NCI-H2107 treated with DMSO at 0.1 percent for 48 hours (cell line): ENCODE measurements around the gene SEMA5A.

ENCODE experiments used
- DNase-seq: peaks from one replicate; lab custom pipeline; 2025; ENCODE audit not compliant: unreplicated experiment; lab: John Stamatoyannopoulos, UW

The SEMA5A gene

GRCh38 chr5:9188131-9188530, 357.7 kb downstream of the SEMA5A start:
- DNase-seq, result no peak

GRCh38 chr5:9187614-9188013, 358.3 kb downstream of the SEMA5A start:
- DNase-seq, result no peak

- no peak for DNase-seq
These were observed 359.8 kb downstream of the SEMA5A start for GRCh38 chr5:9186069-9186468.

- DNase-seq, result no peak
These were observed 361.9 kb downstream of the SEMA5A start for GRCh38 chr5:9183992-9184391.

- no peak for DNase-seq
These were observed 362.8 kb downstream of the SEMA5A start for GRCh38 chr5:9182899-9183695.

- no peak for DNase-seq
These were observed 369.2 kb downstream of the SEMA5A start for GRCh38 chr5:9176641-9177040.

GRCh38 chr5:9174446-9174845, 371.4 kb downstream of the SEMA5A start:
- no peak for DNase-seq

- no peak for DNase-seq
These were observed 372.4 kb downstream of the SEMA5A start for GRCh38 chr5:9173281-9174048.

GRCh38 chr5:9170026-9170425, 375.8 kb downstream of the SEMA5A start:
- no peak for DNase-seq

GRCh38 chr5:9169557-9169902, 376.3 kb downstream of the SEMA5A start:
- DNase-seq, result no peak

- no peak for DNase-seq
These were observed 376.9 kb downstream of the SEMA5A start for GRCh38 chr5:9168791-9169556.

GRCh38 chr5:9166202-9167112, 379.4 kb downstream of the SEMA5A start:
- DNase-seq, result no peak

GRCh38 chr5:9165546-9165945, 380.3 kb downstream of the SEMA5A start:
- no peak for DNase-seq

GRCh38 chr5:9160747-9161146, 385.1 kb downstream of the SEMA5A start:
- DNase-seq, result no peak

- no peak for DNase-seq
These were observed 388.1 kb downstream of the SEMA5A start for GRCh38 chr5:9157811-9158210.

- DNase-seq, result no peak
These were observed 388.9 kb downstream of the SEMA5A start for GRCh38 chr5:9157020-9157419.

- DNase-seq, result no peak
These were observed 389.6 kb downstream of the SEMA5A start for GRCh38 chr5:9156282-9156681.

GRCh38 chr5:9151684-9152427, 394.0 kb downstream of the SEMA5A start:
- DNase-seq, result no peak

- DNase-seq, result no peak
These were observed 395.9 kb downstream of the SEMA5A start for GRCh38 chr5:9149988-9150387.

- no peak for DNase-seq
These were observed 397.6 kb downstream of the SEMA5A start for GRCh38 chr5:9148242-9148641.
